SK-N-SH (cell line): ENCODE measurements around the gene CLDN6. TPM values are rescaled to one million over a fixed set of nuclear protein-coding genes. Genes with fewer than 3 reads are reported as not detected.

Source experiments
- CTCF ChIA-PET: fragments of 300-600, 350-600 bp; formaldehyde crosslinking; extraction: SDS; loops from one replicate; lab custom pipeline; 2021; lab: Yijun Ruan, JAX
- POLR2A ChIA-PET: fragments of 350-600 bp; sonication (Branson Sonifier 250); formaldehyde crosslinking; extraction: SDS; loops from one replicate; lab custom pipeline; 2020; ENCODE audit warnings: antibody characterized with exemption, inconsistent platforms; lab: Yijun Ruan, JAX
- DNase-seq: peaks from one replicate; pipeline ENCODE4 v3.0.0; 2012
- H2AFZ ChIP-seq: fragments of 200-600 bp; sonication (generic); 2 replicates; pipeline ENCODE4 v1.8.1; 2016; ENCODE audit warnings: antibody characterized with exemption, mild to moderate bottlenecking, low read depth
- H3F3A ChIP-seq: fragments of 200-600 bp; sonication (generic); replicated peaks from 2 replicates; pipeline ENCODE3; 2016; ENCODE audit warnings: antibody characterized with exemption, mild to moderate bottlenecking; ENCODE audit not compliant: insufficient read depth
- H3K27ac ChIP-seq, 2 experiments: fragments of 200-500 bp in 1 of 2; fragments of 200-600 bp in 1 of 2; sonication (Bioruptor generic) in 1 of 2; sonication (generic), shearing (Covaris generic) in 1 of 2; 2 replicates each; pipeline versions ENCODE4 v1.5.1 to v1.6.1; 2014 to 2016; ENCODE audit warnings: low read depth in 2 of 2, inconsistent platforms in 1 of 2, low read length in 1 of 2, mild to moderate bottlenecking in 1 of 2, mixed read lengths in 1 of 2
- H3K27me3 ChIP-seq: fragments of 200-600 bp; sonication (generic), shearing (Covaris generic); 2 replicates; pipeline ENCODE4 v1.6.1; 2016; ENCODE audit warnings: mixed run types; ENCODE audit not compliant: insufficient read depth
- H3K36me3 ChIP-seq, 2 experiments: fragments of 200-500 bp in 1 of 2; fragments of 200-600 bp in 1 of 2; sonication (Bioruptor generic) in 1 of 2; sonication (generic) in 1 of 2; replicated peaks in 1 of 2; 2 replicates each; pipeline versions ENCODE3 to v1.5.1; 2014 to 2016; ENCODE audit warnings: low read length in 1 of 2, mild to moderate bottlenecking in 1 of 2; ENCODE audit not compliant: insufficient read depth in 2 of 2, control insufficient read depth in 1 of 2
- H3K4me1 ChIP-seq, 2 experiments: fragments of 200-500 bp in 1 of 2; fragments of 200-600 bp in 1 of 2; sonication (Bioruptor generic) in 1 of 2; sonication (generic), shearing (Covaris generic) in 1 of 2; 2 replicates each; pipeline versions ENCODE4 v1.5.1 to v1.6.1; 2014 to 2016; ENCODE audit warnings: low read depth in 1 of 2, low read length in 1 of 2, mixed run types in 1 of 2; ENCODE audit not compliant: insufficient read depth in 2 of 2, control insufficient read depth in 1 of 2
- H3K4me2 ChIP-seq: fragments of 200-600 bp; sonication (generic), shearing (Covaris generic); 2 replicates; pipeline ENCODE4 v1.6.1; 2017; ENCODE audit warnings: mixed run types
- H3K4me3 ChIP-seq, 2 experiments: fragments of 200-500 bp in 1 of 2; fragments of 200-600 bp in 1 of 2; sonication (Bioruptor generic) in 1 of 2; sonication (generic), shearing (Covaris generic) in 1 of 2; 2 replicates each; pipeline versions ENCODE4 v1.5.1 to v1.8.1; 2014 to 2016; ENCODE audit warnings: low read depth in 2 of 2, inconsistent platforms in 1 of 2, low read length in 1 of 2, mild to moderate bottlenecking in 1 of 2, mixed read lengths in 1 of 2, moderate library complexity in 1 of 2
- H3K79me2 ChIP-seq: fragments of 200-600 bp; sonication (generic); 2 replicates; pipeline ENCODE4 v1.8.1; 2017; ENCODE audit warnings: mild to moderate bottlenecking; ENCODE audit not compliant: insufficient read depth
- H3K9ac ChIP-seq: fragments of 200-600 bp; sonication (generic); 2 replicates; pipeline ENCODE4 v1.6.1; 2017; ENCODE audit warnings: mixed run types
- H3K9me2 ChIP-seq: fragments of 200-600 bp; sonication (generic); 2 replicates; pipeline ENCODE4 v1.6.1; 2017; ENCODE audit warnings: mixed run types
- H3K9me3 ChIP-seq: fragments of 200-600 bp; sonication (generic); 2 replicates; pipeline ENCODE4 v1.6.1; 2017; ENCODE audit warnings: mixed run types, mild to moderate bottlenecking, moderate library complexity
- H4K20me1 ChIP-seq: fragments of 200-600 bp; sonication (generic); 2 replicates; pipeline ENCODE4 v1.6.1; 2017; ENCODE audit warnings: mild to moderate bottlenecking, mixed run types; ENCODE audit not compliant: insufficient read depth
- CHD2 ChIP-seq: fragments of 150-350 bp; IDR thresholded peaks from 2 replicates; pipeline ENCODE4 v1.6.1; 2018; ENCODE audit warnings: low read length; ENCODE audit not compliant: partially characterized antibody
- EZH2phosphoT487 ChIP-seq: fragments of 200-600 bp; sonication (generic); IDR thresholded peaks from 2 replicates; pipeline ENCODE4 v1.6.1; 2017; ENCODE audit warnings: low read depth, mixed run types, mild to moderate bottlenecking, antibody characterized with exemption, moderate library complexity, borderline replicate concordance
- GABPA ChIP-seq: IDR thresholded peaks from 2 replicates; pipeline ENCODE4 v1.4.0; 2012; ENCODE audit warnings: low read depth, mild to moderate bottlenecking
- GATA2 ChIP-seq: sonication (generic); formaldehyde crosslinking; IDR thresholded peaks from 2 replicates; pipeline ENCODE4 v1.5.0; 2020; ENCODE audit warnings: mild to moderate bottlenecking, missing genetic modification reagents
- JUND ChIP-seq: IDR thresholded peaks from 2 replicates; pipeline ENCODE4 v1.4.0; 2012
- POLR2AphosphoS5 ChIP-seq: IDR thresholded peaks from 2 replicates; pipeline ENCODE4 v1.6.1; 2012; ENCODE audit warnings: low read depth, low read length
- RFX5 ChIP-seq: IDR thresholded peaks from 2 replicates; pipeline ENCODE4 v1.6.1; 2012; ENCODE audit warnings: mild to moderate bottlenecking, improper control_type of control experiment, low read length
- RXRA ChIP-seq: IDR thresholded peaks from 2 replicates; pipeline ENCODE4 v1.4.0; 2012; ENCODE audit warnings: low read depth, mild to moderate bottlenecking, borderline replicate concordance
- SIN3A ChIP-seq: IDR thresholded peaks from 2 replicates; pipeline ENCODE4 v1.6.1; 2012; ENCODE audit warnings: low read depth, mild to moderate bottlenecking, low read length, moderate library complexity, borderline replicate concordance
- TCF12 ChIP-seq: IDR thresholded peaks from 2 replicates; pipeline ENCODE4 v1.4.0; 2012
- YY1 ChIP-seq: IDR thresholded peaks from 2 replicates; pipeline ENCODE4 v1.4.0; 2012; ENCODE audit warnings: low read depth, mild to moderate bottlenecking
- ZBTB33 ChIP-seq: IDR thresholded peaks from 2 replicates; pipeline ENCODE4 v1.4.0; 2012; ENCODE audit warnings: low read depth, borderline replicate concordance
- WGBS: methylation state at CpG from one replicate; pipeline ENCODE4 v1.1.6; 2017; ENCODE audit warnings: low lambda C conversion rate; 5-methylcytosine and 5-hydroxymethylcytosine counted together
- polyA plus RNA-seq, 3 experiments: library from polyadenylated mRNA; depleted of rRNA; stranded (reverse); fragments of >200 nt; gene quantifications; 2 replicates each; pipeline ENCODE4 v1.2.3, GENCODE V29; 2012
- TF ChIP-seq, protein P1 (sequence below): IDR thresholded peaks from 2 replicates; pipeline ENCODE4 v1.6.1; 2012; ENCODE audit warnings: mild to moderate bottlenecking, low read depth, low read length, moderate library complexity
- TF ChIP-seq, protein P2 (sequence below): fragments of 150-350 bp; IDR thresholded peaks from 2 replicates; pipeline ENCODE4 v1.6.1; 2016; ENCODE audit warnings: mild to moderate bottlenecking, low read depth, low read length
- TF ChIP-seq, protein P3 (sequence below): IDR thresholded peaks from 2 replicates; pipeline ENCODE4; 2012

Gene CLDN6
- polyA plus RNA-seq, 1 of the 3 experiments (the other 2 are of a cell fraction): 0.20 TPM

DNA sequence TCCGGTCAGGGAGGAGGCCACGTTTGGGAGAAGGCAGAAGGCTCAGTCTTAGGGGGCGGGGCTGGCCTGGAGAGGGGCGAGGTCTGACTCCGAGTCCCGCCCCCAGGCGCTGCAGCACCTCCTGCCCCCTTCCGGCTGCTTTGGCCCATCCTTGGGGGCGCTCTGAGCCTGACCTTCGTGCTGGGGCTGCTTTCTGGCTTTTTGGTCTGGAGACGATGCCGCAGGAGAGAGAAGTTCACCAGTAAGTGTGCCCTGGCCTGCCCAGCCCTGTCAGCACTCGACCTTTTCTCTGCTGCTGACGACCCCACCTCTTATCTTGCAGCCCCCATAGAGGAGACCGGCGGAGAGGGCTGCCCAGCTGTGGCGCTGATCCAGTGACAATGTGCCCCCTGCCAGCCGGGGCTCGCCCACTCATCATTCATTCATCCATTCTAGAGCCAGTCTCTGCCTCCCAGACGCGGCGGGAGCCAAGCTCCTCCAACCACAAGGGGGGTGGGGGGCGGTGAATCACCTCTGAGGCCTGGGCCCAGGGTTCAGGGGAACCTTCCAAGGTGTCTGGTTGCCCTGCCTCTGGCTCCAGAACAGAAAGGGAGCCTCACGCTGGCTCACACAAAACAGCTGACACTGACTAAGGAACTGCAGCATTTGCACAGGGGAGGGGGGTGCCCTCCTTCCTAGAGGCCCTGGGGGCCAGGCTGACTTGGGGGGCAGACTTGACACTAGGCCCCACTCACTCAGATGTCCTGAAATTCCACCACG is 3.6 kb upstream of the CLDN6 start (continued):
- TF ChIP-seq, protein P1, sequence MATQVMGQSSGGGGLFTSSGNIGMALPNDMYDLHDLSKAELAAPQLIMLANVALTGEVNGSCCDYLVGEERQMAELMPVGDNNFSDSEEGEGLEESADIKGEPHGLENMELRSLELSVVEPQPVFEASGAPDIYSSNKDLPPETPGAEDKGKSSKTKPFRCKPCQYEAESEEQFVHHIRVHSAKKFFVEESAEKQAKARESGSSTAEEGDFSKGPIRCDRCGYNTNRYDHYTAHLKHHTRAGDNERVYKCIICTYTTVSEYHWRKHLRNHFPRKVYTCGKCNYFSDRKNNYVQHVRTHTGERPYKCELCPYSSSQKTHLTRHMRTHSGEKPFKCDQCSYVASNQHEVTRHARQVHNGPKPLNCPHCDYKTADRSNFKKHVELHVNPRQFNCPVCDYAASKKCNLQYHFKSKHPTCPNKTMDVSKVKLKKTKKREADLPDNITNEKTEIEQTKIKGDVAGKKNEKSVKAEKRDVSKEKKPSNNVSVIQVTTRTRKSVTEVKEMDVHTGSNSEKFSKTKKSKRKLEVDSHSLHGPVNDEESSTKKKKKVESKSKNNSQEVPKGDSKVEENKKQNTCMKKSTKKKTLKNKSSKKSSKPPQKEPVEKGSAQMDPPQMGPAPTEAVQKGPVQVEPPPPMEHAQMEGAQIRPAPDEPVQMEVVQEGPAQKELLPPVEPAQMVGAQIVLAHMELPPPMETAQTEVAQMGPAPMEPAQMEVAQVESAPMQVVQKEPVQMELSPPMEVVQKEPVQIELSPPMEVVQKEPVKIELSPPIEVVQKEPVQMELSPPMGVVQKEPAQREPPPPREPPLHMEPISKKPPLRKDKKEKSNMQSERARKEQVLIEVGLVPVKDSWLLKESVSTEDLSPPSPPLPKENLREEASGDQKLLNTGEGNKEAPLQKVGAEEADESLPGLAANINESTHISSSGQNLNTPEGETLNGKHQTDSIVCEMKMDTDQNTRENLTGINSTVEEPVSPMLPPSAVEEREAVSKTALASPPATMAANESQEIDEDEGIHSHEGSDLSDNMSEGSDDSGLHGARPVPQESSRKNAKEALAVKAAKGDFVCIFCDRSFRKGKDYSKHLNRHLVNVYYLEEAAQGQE: no peak

GRCh38 chr16:3020604-3021448 is 2.8 kb upstream of the CLDN6 start:
- peaks cover 8 to 33% of the 10 kb centered on the region in 2 experiments; a peak in 3 of 4 replicates for H3K4me1 ChIP-seq
- POLR2A ChIA-PET: interaction anchor here (1.3 to 1.4 kb wide), 2 partner anchors 11 to 17 kb away, joined by 4 to 8 read pairs; no protein-coding TSS in a partner anchor
- peak overlapping the region; percentile 100 for H3K9ac ChIP-seq
- H4K20me1 ChIP-seq: peaks cover 8% of the 10 kb centered on the region
- no peak overlapping the region for H2AFZ ChIP-seq
- peaks cover 42% of the 10 kb centered on the region for H3F3A ChIP-seq
- CTCF ChIA-PET: interaction anchor here (0.9 to 8.5 kb wide), 9 partner anchors 9 to 153 kb away, joined by 3 to 111 read pairs (median 3); partner anchors contain the start of gene CLDN9
- 2% methylated on average over 17 of the region's 57 CpGs for WGBS
- H3K36me3 ChIP-seq: peaks cover 6 to 16% of the 10 kb centered on the region in 2 experiments
- peak; percentile 72 for DNase-seq
- peak overlapping the region; percentile 80 to 88 for H3K4me3 ChIP-seq
- H3K27me3 ChIP-seq: no peaks in the 10 kb centered on the region
- peaks cover 11% of the 10 kb centered on the region; the same call in 1 of the 2 replicates for H3K79me2 ChIP-seq
- peak overlapping the region; percentile 99 for H3K4me2 ChIP-seq
- peak overlapping the region; percentile 87 to 99 for H3K27ac ChIP-seq
- H3K9me2 ChIP-seq: no peaks in the 10 kb centered on the region
- H3K9me3 ChIP-seq: no peaks in the 10 kb centered on the region
- TF ChIP-seq JUND (peak; percentile 99), CHD2 (peak; percentile 11), ZBTB33 (no peak), YY1 (no peak), GABPA (peak; percentile 50), EZH2phosphoT487 (no peak), RFX5 (no peak), POLR2AphosphoS5 (0 out of 2 replicates have a peak, but pooled peaks have one; percentile 45), RXRA (peak; percentile 98), TCF12 (peak; percentile 80), SIN3A (peak; percentile 27; the same call in 1 of the 2 replicates), GATA2 (CRISPR knock-in tag) (no peak)
- TF ChIP-seq, protein P2, sequence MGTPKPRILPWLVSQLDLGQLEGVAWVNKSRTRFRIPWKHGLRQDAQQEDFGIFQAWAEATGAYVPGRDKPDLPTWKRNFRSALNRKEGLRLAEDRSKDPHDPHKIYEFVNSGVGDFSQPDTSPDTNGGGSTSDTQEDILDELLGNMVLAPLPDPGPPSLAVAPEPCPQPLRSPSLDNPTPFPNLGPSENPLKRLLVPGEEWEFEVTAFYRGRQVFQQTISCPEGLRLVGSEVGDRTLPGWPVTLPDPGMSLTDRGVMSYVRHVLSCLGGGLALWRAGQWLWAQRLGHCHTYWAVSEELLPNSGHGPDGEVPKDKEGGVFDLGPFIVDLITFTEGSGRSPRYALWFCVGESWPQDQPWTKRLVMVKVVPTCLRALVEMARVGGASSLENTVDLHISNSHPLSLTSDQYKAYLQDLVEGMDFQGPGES: no peak
- TF ChIP-seq, protein P3, sequence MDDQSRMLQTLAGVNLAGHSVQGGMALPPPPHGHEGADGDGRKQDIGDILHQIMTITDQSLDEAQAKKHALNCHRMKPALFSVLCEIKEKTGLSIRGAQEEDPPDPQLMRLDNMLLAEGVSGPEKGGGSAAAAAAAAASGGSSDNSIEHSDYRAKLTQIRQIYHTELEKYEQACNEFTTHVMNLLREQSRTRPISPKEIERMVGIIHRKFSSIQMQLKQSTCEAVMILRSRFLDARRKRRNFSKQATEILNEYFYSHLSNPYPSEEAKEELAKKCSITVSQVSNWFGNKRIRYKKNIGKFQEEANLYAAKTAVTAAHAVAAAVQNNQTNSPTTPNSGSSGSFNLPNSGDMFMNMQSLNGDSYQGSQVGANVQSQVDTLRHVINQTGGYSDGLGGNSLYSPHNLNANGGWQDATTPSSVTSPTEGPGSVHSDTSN: peak; percentile 77
- TF ChIP-seq, protein P1: peak; percentile 69
